GM18517 (cell line): ENCODE measurements around the gene APOBEC3A.
A peak's percentile ranks its signal among the peaks of the same experiment; 100 is the strongest.
"Not testable (repeated sequence)": the region's sequence is repeated elsewhere in the genome, so short reads cannot be mapped to it uniquely, and the experiment has no call there.

ENCODE experiments used
- ATAC-seq: cut with Tn5 transposase; IDR thresholded peaks from one replicate; pipeline ENCODE4 v1.9.1; 2021; ENCODE audit warnings: mild to moderate bottlenecking, moderate library complexity; ENCODE audit not compliant: unreplicated experiment

The APOBEC3A gene

GRCh38 chr22:38942702-38943101 lies 14.7 kb upstream of the APOBEC3A start:
- ATAC-seq = no peak

GRCh38 chr22:38943201-38943600 lies 14.2 kb upstream of the APOBEC3A start:
- no peak for ATAC-seq

GRCh38 chr22:38943882-38944281 lies 13.5 kb upstream of the APOBEC3A start:
- ATAC-seq = no peak

GRCh38 chr22:38944653-38945052 lies 12.8 kb upstream of the APOBEC3A start:
- ATAC-seq = no peak

GRCh38 chr22:38945706-38946338 lies 11.6 kb upstream of the APOBEC3A start:
- not testable (repeated sequence) for ATAC-seq

GRCh38 chr22:38946771-38947170 lies 10.6 kb upstream of the APOBEC3A start:
- no peak for ATAC-seq

- no peak for ATAC-seq
Measured at GRCh38 chr22:38947321-38948140, 9.9 kb upstream of the APOBEC3A start.

GRCh38 chr22:38948181-38948940 lies 9.0 kb upstream of the APOBEC3A start:
- no peak for ATAC-seq

- ATAC-seq = no peak
Measured at GRCh38 chr22:38949889-38950405, 7.5 kb upstream of the APOBEC3A start.

GRCh38 chr22:38950527-38951295 lies 6.7 kb upstream of the APOBEC3A start:
- no peak for ATAC-seq

- no peak for ATAC-seq
Measured at GRCh38 chr22:38951734-38952133, 5.7 kb upstream of the APOBEC3A start.

GRCh38 chr22:38952281-38952993 lies 5.0 kb upstream of the APOBEC3A start:
- ATAC-seq = no peak

GRCh38 chr22:38953091-38953490 lies 4.3 kb upstream of the APOBEC3A start:
- no peak for ATAC-seq

- peak; percentile 78 for ATAC-seq
Measured at GRCh38 chr22:38953577-38954413, 3.6 kb upstream of the APOBEC3A start.

- no peak for ATAC-seq
Measured at GRCh38 chr22:38954414-38955043, 2.9 kb upstream of the APOBEC3A start.

- ATAC-seq = no peak
Measured at GRCh38 chr22:38955250-38955905, 2.0 kb upstream of the APOBEC3A start.

- ATAC-seq = no peak
Measured at GRCh38 chr22:38955926-38956325, 1.5 kb upstream of the APOBEC3A start.

GRCh38 chr22:38956551-38956950 lies 858 bp upstream of the APOBEC3A start:
- no peak for ATAC-seq
